CD4-positive, alpha-beta T cell treated with Interleukin-21 for 1 hour (primary cell): ENCODE data around the gene PRDM16.

Experiments used
- DNase-seq: peaks from one replicate; pipeline ENCODE4 v3.0.0-alpha.2; 2020

PRDM16 gene

DNA sequence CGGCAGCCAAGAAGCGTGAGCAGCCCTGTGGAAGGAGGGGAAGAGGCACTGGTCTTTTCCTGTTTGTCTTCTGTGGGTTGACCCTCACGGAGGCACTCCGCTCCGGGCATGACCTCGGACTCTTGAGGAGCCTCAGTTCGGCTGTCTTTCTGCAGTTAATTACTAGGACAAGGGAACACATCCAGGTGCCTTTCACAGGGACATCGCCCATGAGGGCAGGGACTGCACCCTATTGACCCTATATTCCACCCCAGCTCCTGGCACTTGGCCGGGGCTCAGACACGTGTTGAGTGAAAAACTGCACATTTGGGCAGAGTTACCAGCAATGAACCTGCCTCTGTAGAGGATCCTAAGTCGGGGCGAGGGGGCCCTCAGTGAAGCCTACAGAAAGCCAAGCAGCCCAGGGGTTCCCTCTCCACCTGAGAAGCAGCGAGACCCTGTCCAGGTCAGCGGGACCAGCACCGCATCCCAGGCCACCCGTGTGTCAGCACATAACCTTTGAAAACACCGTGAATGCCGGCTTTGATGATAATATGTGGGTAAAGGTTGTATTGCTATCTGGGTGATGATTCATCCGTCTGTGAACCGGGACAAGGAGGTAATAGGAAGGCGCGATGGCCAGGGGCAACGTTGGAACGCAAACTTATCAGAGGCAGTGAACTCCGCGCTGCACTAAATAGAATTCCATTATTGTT, 224.0 kb downstream of the PRDM16 start:
- no peak for DNase-seq

DNA sequence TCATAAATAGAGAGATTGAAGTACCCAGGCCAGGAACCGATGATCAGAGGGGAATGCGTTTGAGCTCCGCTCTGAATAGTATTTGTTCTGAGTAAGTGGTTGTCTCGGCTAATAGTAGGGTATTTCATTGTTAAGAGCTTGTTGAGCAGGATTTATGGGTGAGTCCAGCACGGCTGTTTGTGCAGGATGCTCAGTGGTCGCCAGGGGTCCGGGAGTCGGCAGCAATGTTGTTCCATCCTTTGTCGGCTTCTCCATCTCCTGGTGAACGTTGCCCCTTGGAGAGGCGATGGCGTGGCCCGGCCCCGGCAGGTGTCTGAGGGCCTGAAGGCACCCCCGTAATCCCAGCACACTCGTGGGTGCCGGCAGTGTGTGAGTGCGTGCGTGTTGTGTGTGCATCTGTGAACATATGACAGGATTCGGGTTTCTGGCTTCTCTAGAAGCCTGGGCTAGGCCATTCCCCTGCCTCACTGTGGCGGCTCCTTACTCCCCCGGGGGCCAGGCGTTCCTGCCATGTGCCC, 224.6 kb downstream of the PRDM16 start:
- no peak for DNase-seq

DNA sequence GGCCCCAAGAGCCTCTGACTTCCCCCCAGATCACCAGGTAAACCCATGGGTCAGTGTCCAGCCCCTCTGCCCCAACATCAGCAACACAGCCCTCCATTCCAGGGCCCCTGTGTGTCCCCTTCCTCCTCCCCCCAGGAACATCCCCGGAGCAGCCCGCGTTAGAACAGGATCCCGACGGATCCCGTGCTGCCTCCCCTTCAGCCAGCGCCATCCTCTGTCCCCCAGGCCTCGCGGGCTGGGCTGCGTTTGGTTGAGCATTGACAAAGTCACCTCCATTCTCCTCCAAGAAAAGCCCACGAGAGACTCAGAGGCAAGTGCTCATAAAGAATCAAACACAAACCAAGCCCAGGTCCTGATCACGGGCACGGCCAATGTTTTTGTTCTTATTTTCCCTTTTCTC, 225.4 kb downstream of the PRDM16 start:
- DNase-seq, result no peak

DNA sequence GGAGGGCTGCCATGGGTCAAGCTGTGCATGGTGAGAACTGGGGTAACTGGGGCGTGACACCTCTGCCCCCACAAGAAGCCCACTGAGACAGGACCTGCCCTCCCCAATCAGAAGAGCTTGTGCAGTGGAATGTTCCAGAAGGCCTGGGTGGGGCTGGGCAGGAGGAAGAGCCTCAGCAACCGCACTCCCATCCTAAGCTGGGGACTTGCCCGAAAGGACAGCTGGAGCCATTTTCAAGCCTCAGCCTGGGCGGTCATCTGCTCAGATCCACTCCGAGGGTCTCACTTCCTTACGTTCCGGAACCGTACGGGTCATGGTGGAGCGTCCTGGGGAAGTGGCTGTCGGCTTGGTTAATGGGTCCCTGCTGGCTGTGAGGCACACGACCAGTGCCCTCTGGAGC, 226.8 kb downstream of the PRDM16 start:
- no peak for DNase-seq

DNA sequence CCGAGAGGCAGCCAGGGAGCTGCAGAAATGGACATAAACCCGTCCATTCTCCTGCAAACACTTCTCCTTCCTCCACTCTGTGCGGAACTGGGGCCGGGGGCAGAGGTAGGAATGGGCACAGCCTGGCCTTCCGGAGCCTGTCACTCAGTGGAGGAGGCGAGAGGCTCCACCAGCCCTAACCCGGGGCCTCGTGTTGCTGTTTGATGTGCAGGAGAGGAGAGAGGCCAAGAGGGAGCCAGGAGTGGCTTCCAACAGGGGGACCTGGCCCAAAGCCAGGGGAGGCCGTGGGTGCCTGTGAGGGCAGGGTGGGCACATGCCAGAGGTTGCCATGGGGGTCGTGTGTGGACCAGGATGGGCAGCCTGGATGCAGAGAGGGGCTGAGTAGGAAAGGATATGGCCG, 227.3 kb downstream of the PRDM16 start:
- DNase-seq, result no peak

DNA sequence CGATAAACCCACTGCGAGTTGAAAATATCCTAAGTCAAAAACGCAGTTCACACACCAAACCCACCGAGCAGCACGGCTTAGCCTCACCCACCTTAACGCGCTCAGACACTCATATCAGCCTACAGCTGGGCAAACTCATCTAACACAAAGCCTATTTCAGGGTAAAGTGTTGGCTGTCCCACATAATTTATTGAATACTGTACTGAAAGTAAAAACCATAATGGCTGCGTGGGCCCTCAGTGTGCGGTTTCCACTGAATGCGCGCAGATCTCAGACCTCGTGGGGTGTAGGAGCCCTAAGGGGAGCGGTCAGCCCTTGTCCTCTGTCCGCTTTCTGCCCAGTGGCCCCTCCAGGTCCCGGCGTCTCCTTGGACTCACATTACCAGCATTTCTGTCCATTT, 227.8 kb downstream of the PRDM16 start:
- no peak for DNase-seq

DNA sequence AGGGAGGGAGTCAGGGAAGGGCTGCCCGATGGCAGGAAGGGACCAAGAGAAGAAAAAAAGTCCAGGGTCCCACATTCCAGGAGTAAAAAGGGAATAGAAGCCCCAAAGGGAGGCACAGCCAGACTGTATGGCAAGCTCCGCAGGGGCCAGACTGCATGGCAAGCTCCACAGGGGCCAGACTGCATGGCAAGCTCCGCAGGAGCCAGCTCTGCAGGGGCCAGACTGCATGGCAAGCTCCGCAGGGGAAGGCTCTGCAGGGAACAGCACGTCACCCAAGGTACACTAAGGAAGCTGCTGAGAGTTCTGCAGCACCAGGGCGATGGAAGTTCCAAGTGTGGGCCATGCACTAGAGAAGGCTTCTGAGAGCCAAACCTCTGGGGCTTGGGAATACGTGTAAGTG, 228.8 kb downstream of the PRDM16 start:
- DNase-seq, result no peak

DNA sequence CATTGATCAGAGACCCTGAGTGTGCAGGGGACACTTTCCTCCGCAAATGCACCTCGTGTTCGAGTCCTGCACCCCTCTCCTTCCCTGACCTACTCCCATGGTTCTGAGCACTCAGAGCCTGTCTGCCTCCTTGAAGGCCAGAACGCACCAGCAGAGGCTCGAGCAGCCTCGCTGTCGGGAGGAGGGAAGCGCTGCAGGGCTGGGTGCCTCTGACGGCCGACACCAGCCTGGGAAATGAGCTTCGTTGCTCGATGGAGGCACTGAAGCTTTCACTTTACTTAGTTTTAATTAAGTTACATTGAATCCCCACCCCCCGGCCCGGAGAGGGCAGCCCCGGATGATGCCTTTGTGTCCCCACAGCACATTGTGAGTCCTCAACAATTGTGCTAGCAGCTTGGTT, 229.2 kb downstream of the PRDM16 start:
- no peak for DNase-seq

DNA sequence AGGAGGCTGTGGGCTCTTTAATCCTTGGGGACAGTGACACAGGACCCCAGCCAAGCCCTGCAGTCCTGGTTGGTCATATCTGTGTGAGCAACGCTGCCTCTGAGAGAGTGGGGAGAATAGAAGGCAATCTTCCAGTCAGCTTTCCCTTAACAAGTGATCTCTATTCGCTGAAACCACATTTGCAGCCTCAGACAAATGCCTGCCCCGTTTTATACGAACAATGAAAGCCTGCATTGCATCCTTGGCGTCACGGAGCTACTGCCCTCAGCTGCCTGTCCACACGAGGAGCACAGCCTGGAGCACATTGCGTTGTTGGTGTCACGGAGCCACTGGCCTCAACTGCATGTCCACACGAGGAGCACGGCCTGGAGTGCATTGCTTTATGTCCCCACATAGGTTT, 235.2 kb downstream of the PRDM16 start:
- no peak for DNase-seq

DNA sequence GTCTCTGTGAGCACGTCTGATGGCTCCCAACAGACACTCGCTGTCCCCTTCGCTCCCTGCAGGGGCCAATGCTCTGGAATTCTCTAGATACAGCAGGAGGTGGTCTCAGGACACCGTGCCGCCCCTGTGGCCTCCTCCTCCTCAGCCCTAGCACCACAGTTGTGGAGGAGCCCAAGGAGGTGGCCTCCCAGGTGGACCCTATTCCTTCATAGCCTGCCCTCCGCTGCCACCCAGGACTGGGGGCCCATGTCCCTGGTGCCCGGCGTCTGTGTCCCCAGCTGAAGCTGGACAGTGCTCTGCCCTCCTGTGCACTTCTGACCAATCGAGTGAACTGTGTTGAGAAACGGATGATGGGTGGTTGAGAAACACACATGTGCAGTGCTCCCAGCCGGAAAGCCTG, 235.7 kb downstream of the PRDM16 start:
- DNase-seq, result no peak

DNA sequence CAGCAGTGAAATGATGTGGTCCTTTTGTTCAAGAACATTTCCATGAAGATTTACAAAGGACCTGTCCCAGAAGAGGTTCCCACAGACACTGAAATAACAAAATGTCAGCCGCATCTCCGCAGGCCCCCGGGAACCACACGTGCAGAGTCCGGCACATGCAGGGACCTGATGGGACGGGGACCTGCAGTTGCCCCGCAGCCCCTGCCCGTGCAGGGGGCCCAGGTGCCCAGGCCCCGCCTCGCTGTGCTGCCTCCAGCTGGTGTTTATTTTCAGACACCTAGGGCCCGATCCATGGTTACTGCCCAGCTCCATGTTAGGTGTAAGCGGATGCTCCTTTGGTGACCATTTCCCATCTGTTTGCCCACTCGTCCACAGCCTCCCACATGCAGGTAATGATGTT, 236.2 kb downstream of the PRDM16 start:
- DNase-seq, result no peak

DNA sequence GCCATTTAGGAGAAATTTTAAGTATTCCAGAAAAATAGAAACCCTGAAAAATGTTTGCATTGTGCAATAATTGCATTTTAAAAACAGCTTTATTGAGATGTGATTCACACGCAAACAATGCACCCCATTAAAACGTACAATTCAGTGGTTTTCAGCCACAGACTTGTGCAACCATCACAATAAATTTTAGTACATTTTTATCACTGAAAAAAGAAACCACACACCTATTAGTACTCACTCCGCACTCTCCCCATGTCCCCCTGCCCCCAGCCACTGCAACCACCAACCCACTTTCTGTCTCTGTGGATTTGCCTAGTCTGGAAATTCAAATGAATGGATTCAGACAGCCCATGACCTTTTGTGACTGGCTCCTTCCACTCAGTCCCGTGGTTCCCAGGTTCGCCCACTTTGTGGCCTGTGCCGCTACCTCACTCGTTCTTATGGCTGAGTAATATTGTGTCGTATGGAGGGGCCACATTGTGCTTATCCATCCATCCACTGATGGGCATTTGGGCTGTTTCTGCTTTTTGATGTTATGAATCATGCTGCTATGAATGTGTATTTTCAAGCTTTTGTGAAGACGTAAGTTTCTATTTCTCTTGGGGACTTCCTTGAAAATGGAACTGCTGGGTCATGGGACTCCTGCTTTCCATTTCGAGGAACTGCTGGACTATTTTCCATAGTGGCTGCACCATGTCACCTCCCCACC, 237.7 kb downstream of the PRDM16 start:
- DNase-seq, result no peak

DNA sequence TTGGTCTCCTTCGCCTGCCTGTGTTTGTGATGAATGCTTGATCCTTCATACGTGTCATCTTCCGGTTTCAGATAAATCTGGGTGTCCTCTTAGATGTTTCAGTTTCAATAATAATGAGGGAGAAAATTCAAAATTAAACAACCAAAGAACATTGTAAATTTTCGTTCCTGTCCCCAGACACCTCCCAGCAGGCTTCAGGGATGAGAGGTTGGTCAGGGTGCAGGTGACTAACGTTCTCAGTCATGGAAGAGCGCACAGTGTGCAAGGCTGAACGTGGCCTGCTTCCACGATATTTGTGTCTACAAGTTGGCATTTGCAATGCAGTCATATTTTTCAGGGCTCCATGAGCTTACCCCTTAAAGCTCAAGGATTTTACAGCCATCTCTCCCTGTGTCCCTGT, 238.4 kb downstream of the PRDM16 start:
- no peak for DNase-seq

DNA sequence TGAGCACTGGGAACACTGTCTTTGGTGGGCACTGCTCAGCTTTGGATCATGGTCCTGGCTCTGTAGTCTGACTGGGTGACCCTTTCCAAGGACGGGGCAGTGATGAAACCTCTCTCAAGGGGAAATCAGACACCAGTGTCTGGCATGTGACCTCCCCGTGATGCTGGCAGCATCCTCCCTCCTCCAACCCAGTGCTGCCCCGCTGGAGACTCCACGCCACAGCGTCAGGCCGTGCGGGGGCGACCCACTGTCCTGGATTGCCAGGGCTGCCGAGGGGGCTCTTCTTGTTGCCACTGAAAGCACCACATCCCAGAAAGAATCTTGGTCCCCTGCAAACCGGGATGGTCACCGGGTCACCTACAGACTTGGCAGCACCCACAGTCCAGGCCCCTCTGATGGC, 239.1 kb downstream of the PRDM16 start:
- no peak for DNase-seq

DNA sequence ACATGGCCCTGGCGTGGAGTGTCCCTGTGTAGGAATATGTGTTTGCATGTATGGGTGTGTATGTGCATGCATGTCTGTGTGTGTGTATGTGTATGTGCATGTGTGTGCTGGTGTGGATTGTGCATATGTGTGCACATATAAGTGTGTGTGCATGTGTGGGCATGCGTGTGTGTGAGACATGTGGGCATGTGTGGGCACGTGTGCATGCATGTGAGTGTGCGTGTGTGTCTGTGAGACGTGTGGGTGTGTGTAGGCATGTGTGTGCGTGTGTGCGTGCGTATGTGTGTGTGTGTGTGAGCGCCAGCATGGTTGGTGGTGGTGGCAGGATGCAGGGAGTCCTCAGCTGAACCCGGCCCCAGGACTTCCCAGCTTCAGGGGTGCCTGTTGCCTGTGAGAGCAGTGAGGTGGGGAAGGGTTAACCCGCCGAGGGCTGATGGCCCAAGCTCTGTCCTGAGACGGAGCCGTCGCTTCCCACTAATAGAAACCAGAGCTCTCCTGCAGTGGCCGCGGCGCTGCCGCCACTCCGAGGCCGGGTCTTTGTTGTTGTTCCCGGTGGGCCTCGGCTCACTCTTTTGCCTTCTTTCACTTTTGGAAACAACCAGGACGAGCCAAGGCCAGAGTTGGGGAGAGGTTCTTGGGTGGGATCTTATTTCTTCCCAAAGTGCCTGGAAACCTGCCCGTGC, 241.9 kb downstream of the PRDM16 start:
- no peak for DNase-seq

DNA sequence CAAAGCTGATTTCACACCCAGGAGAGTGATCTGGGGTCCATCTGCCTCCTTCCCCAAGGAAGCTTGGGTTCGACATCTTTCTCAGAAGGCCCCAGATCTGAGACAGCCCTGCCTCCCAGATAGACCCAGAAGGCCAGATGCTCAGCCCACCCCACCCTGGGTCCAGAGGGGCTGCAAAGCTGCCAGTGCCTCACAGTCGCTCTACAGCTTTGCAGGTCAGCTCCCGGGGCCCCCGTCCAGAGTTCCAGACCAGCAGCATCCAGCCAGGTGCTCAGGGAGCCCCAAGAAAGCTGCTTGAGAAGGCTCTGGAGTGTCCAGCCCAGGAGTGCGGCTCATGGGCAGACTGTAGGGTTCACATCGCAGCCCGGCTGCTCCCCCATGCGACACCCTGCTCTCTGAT, 242.7 kb downstream of the PRDM16 start:
- no peak for DNase-seq

DNA sequence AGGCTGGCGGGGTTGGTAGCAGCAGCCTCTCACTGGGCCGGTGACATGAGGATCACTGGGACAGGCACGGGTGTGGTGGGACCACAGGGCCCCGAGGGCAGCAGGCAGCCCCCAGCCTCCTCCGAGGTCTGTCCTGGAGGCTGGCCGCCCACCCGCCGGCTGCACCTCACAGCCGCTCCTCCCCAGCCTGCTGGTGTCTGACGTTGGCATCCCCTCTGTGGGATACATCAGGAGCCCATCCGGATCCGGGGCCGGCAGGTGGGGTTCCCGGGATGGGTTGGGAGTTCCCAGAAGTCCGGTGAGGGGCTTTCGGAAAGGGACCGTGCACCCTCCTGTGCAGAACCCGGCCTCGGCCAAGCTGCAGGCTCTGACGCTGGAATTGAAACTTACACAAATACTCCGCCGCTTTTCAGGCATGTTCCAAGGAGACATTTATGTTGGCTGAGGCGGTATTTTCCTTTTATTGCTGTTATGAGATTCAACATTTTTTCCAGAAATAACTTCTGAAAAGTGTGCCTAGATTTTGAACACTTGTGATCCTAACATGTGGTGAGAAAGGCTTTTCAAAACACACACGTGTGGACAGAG, 243.4 kb downstream of the PRDM16 start:
- no peak for DNase-seq

DNA sequence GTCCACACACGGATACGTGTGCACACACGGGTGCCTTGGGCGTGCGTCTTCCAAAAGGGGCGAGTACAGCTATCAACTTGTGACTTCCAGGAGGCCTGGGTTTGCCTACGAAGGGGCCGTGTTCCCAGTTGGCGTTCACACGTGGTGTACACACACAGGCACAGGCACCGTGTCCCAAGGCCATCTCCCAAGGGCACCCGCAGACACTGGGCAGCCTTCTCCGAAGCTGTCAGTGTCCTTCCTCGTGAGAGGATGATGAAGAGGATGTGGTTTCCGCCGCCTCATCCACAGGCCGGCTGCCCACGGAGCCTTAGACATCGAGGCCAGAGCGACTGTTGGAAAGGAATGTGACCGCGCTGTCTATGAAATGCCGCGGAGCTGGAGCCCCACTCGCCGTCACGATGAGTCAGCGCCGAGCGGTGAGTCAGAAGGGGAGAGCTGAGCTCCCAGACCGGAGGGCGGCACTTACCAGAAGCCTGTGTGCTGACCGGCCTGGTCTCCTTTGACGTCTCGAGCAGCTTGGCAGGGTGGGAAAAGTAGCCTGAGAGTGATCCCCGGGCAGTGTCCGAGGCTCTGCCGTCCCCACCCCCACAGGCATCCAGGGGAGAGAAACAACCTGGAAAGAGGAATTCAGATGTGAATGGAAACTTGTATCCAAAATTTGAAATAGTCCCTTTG, 244.0 kb downstream of the PRDM16 start:
- DNase-seq, result no peak

DNA sequence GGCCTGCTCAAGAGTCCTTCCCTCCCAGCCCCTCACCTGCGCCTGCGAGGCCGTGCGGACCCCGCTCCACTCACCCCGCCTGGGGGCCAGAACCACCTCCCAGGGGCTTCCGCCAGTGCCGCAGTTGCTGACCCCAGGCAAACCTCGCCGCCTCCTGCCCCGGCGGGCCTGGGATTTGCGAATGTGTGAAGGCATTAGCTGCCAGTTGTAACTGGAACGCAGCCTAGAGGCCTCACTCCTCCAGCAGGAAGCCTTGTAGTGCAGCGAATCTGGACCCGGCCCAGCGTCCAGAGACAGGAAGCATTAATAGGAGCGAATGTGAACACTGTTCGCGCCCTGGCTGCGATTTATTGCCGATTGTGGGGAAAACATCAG, 244.6 kb downstream of the PRDM16 start:
- DNase-seq, result no peak

DNA sequence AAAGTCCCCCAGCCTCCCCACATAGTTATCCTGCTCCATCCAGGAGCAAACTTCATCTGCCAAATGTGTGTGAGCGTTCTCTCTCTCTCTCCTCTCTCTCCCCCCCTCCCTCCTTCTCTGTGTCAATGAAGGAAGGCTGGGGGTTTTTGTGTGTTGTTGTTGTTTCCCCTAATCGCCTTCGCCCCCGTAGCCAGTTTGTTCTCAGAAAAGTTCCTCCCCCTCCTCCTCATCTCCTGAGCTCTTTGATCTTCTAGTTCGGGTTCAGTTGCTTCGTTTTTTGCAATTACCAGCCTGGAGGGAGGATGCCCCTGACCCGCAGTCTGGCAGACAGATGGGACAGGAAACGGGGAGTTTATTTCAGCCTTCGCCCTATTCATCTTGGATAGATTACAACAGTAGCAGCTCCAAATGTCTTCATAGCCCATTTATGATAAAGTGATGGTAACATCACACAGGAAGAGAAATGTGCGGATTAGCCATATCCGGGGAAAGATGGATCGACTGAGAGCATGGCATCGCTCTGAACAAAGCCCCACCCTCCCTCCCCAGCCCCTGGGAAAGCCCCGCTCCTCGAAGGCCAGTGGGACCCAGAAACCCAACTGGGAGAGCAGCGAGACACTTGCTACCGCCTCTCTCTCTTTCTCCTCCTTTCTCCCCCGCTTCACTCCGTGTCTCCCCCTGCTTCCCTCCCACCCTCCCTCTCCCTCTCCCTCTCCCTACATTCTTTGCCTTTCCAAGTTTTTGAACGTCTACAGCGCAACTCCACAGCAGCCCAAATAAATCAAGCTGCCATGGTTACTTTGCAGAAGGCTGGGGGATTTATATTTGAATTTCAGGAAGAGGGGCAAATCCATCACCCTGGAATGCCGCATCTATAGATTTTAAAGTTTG, 245.7 kb downstream of the PRDM16 start:
- no peak for DNase-seq

DNA sequence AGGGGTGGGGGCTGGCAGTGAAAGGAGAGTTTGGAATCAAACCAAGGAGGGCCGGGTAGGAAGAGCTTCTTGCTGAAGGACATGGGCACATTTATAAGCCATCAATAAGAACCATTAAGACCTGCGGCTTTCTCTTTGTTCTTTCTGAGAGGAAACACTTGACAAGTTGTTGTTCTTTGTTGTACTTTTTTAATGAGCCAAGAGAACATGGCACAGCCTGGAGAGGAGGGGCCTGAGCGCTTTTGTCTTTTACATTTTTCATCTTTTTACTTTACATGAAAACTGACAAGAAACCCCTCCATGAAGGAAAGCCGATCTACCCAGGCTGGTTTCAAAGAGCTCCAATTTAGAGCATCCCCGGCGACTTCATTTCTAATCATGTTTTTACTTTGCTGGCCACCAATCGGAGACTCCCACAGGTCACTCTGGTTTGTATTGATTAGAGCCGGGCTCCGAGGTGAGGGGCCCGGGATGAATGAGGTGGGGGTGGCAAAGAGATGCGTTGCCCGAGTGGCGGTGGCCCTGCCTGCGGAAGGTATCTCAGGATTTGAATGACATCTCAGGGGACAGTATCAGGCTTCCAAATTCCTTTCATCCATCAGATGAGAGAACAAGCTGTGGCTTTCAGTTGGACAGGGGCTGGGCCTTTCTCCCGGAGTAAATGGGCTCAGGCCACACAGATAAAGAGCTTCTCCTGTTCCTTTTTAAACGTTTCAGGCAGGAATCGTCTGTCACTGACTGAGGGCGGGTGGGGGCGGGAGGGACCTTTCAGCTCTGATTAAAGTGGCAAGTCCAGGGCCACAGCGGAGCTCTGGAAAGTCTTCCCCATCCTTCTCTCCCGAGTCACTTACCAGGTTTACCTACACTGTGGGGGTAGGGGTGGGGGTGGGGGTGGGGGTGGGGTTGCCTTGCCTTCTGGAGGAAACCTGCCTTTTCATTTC, 246.7 kb downstream of the PRDM16 start:
- no peak for DNase-seq
